ENCODE results near the gene CYP2J2. TPM values are rescaled to one million over a fixed set of nuclear protein-coding genes. Genes with fewer than 3 reads are reported as not detected.

The CYP2J2 gene
- polyA plus RNA-seq, 1 donor (not counting 4 experiments of a cell fraction or from before 2014, with no cell fraction given) = 6.7 TPM

GRCh38 chr1:59846895-59847282, 79.7 kb downstream of the CYP2J2 start:
- no peaks in the 10 kb centered on the region for H3K79me2 ChIP-seq (ENCODE audit: control insufficient read depth, insufficient read depth, low read length)
- H3K4me2 ChIP-seq (ENCODE audit: control insufficient read depth, extremely low read depth, insufficient read depth, low read depth, low read length) = no peak overlapping the region
- no peaks in the 10 kb centered on the region for H3K4me1 ChIP-seq (ENCODE audit: control insufficient read depth, extremely low read depth, insufficient read depth, low read length)
- dilution Hi-C loops (cut with MboI; ENCODE audit: extremely low pct_ligation_motif_present, low sequenced_read_pairs) = no loop called here
- no peak overlapping the region for H2AFZ ChIP-seq (ENCODE audit: control insufficient read depth, low read length)
- DNase-seq (ENCODE audit: low read depth, low spot score) (no peak), FAIRE-seq (no peak)
- H4K20me1 ChIP-seq (ENCODE audit: control insufficient read depth, extremely low read depth, insufficient read depth, low read length) = no peaks in the 10 kb centered on the region
- no peaks in the 10 kb centered on the region for H3K36me3 ChIP-seq (ENCODE audit: control insufficient read depth in 2 of 2, extremely low read depth in 1 of 2, insufficient read depth in 2 of 2, low read length in 2 of 2)
- H3K4me3 ChIP-seq (ENCODE audit: control insufficient read depth in 2 of 3, extremely low read depth in 1 of 3, insufficient read depth in 2 of 3, low read depth in 1 of 3, low read length in 3 of 3) = no peak overlapping the region
- H3K27ac ChIP-seq (ENCODE audit: control insufficient read depth, insufficient read depth, low read length) = no peak overlapping the region
- TF ChIP-seq, protein P1, sequence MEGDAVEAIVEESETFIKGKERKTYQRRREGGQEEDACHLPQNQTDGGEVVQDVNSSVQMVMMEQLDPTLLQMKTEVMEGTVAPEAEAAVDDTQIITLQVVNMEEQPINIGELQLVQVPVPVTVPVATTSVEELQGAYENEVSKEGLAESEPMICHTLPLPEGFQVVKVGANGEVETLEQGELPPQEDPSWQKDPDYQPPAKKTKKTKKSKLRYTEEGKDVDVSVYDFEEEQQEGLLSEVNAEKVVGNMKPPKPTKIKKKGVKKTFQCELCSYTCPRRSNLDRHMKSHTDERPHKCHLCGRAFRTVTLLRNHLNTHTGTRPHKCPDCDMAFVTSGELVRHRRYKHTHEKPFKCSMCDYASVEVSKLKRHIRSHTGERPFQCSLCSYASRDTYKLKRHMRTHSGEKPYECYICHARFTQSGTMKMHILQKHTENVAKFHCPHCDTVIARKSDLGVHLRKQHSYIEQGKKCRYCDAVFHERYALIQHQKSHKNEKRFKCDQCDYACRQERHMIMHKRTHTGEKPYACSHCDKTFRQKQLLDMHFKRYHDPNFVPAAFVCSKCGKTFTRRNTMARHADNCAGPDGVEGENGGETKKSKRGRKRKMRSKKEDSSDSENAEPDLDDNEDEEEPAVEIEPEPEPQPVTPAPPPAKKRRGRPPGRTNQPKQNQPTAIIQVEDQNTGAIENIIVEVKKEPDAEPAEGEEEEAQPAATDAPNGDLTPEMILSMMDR (optimal IDR thresholded peaks at IDR 0.05 in 1 of 3, IDR thresholded peaks at IDR 0.05 in 1 of 3, conservative IDR thresholded peaks at IDR 0.05 in 1 of 3; ENCODE audit: extremely low read depth in 1 of 3, insufficient read depth in 2 of 3, low read length in 3 of 3) = no peak
- no peak for TF ChIP-seq EZH2 (IDR thresholded peaks at IDR 0.05; ENCODE audit: low read length)
- no peaks in the 10 kb centered on the region for H3K27me3 ChIP-seq (ENCODE audit: control insufficient read depth, extremely low read depth, insufficient read depth, low read length)
- no peak overlapping the region for H3K9ac ChIP-seq (ENCODE audit: control insufficient read depth, extremely low read depth, insufficient read depth, low read length)
- no peaks in the 10 kb centered on the region for H3K9me3 ChIP-seq (ENCODE audit: control insufficient read depth, low read depth, low read length)
- no peaks in the 10 kb centered on the region for H3K9me1 ChIP-seq (ENCODE audit: control insufficient read depth, extremely low read depth, insufficient read depth, low read length)

DNA sequence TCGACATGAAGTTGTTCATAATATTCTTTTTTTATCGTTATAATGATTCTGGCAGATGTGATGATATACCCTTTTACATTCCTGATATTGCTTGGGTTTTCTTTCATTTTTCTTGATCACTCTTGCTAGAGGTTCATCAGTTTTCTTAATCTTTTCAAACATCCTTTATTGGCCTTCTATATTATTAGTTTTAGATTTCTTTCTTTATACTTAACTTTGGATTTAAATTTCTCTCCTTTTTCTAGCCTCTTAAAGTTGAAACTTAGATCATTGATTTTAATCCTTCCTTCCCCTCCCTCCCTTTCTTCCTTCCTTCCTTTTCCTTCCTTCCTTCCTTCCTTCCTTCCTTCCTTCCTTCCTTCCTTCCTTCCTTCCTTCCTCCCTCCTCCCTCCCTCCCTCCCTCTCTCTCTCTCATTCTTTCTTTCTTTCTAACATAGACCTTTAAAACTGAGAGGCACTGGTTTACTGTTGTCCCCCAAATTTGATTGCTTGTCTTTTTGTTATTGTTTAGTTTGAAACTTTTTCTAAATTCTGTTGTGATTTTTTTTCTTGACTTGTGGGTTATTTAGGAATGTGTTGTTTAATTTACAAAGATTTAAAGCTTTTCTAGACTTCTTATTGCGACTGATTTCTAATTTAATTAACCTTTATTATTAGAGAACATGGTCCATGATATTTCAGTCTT, 80.2 kb downstream of the CYP2J2 start:
- dilution Hi-C loops (cut with MboI; ENCODE audit: extremely low pct_ligation_motif_present, low sequenced_read_pairs) = no loop called here
- TF ChIP-seq EZH2 (IDR thresholded peaks at IDR 0.05; ENCODE audit: low read length) = no peak
- TF ChIP-seq, protein P1 (optimal IDR thresholded peaks at IDR 0.05 in 1 of 3, IDR thresholded peaks at IDR 0.05 in 1 of 3, conservative IDR thresholded peaks at IDR 0.05 in 1 of 3; ENCODE audit: extremely low read depth in 1 of 3, insufficient read depth in 2 of 3, low read length in 3 of 3) = no peak
- H3K9ac ChIP-seq (ENCODE audit: control insufficient read depth, extremely low read depth, insufficient read depth, low read length) = no peak overlapping the region

More for the DNA sequence above, 80.2 kb downstream of the CYP2J2 start:
- Histone ChIP-seq H3K4me1 (ENCODE audit: control insufficient read depth, extremely low read depth, insufficient read depth, low read length) (no peaks in the 10 kb centered on the region), H3K9me1 (ENCODE audit: control insufficient read depth, extremely low read depth, insufficient read depth, low read length) (no peaks in the 10 kb centered on the region), H3K9me3 (ENCODE audit: control insufficient read depth, low read depth, low read length) (no peaks in the 10 kb centered on the region), H3K4me2 (ENCODE audit: control insufficient read depth, extremely low read depth, insufficient read depth, low read depth, low read length) (no peak overlapping the region), H2AFZ (ENCODE audit: control insufficient read depth, low read length) (no peak overlapping the region), H3K27me3 (ENCODE audit: control insufficient read depth, extremely low read depth, insufficient read depth, low read length) (no peaks in the 10 kb centered on the region), H3K36me3 (ENCODE audit: control insufficient read depth in 2 of 2, extremely low read depth in 1 of 2, insufficient read depth in 2 of 2, low read length in 2 of 2) (no peaks in the 10 kb centered on the region), H3K27ac (ENCODE audit: control insufficient read depth, insufficient read depth, low read length) (no peak overlapping the region), H3K79me2 (ENCODE audit: control insufficient read depth, insufficient read depth, low read length) (no peaks in the 10 kb centered on the region), H4K20me1 (ENCODE audit: control insufficient read depth, extremely low read depth, insufficient read depth, low read length) (no peaks in the 10 kb centered on the region), H3K4me3 (ENCODE audit: control insufficient read depth in 2 of 3, extremely low read depth in 1 of 3, insufficient read depth in 2 of 3, low read depth in 1 of 3, low read length in 3 of 3) (no peak overlapping the region)
- DNase-seq (ENCODE audit: low read depth, low spot score) (no peak), FAIRE-seq (no peak)

Data from keratinocyte (primary cell).